ENCODE results near the gene CNP.

Gene CNP

DNA sequence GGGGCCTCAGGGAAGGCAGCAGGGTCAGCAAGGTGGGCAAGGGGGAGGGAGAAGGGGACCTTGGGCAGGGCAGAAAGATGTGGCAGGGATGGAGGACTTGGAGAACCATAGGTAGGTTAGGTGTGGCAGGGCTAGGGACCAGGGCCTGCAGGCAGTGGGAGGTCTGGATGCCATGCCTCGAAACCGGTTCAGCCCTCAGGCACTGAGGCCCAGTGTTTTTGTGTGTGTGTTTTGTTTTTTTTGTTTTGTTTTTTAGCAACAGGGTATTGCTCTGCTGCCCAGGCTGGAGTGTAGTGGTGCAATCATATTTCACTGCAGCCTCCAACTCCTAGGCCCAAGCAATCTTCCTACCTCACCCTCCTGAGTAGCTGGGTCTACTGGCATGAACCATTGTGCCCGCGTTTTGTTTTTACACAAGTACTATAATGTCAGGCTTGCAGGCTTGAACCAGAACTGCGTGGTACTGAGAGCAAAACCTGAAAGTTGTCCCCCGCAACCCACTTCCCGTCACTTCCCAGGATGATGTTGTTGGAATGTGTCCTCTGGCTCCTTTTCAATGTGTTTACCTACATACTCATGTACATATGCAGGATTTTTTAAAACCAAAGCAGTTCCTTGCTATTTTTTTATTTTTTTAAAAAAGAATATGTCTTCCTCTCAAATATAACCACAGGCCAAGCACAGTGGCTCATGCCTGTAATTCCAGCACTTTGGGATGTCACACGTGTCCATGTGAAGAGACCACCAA, 23.8 kb upstream of the CNP start:
- no peak for DNase-seq

- no peak for DNase-seq
Observed at GRCh38 chr17:41943492-41943891, 23.1 kb upstream of the CNP start.

DNA sequence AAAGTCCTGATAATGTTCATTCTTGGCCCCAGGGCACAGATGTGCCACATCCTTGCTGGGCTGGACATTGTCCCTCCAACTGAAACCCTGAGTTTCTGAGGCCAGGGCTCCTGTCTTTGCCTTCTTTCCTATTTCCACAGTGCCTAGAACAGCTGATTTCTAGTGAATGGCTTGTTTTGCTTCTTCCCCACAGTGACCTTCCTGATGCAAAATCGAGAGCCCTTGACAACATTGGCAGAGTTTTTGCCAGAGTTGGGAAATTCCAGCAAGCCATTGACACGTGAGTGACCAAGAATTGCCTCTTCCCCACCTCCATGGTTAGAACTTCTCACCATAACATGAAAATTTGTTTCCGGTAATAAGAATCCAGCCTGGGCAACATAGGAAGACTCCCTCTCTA, 21.7 kb upstream of the CNP start:
- no peak for DNase-seq

- DNase-seq, result no peak
Observed at GRCh38 chr17:41948762-41949460, 17.7 kb upstream of the CNP start.

GRCh38 chr17:41956522-41956921, 10.1 kb upstream of the CNP start:
- no peak for DNase-seq

DNA sequence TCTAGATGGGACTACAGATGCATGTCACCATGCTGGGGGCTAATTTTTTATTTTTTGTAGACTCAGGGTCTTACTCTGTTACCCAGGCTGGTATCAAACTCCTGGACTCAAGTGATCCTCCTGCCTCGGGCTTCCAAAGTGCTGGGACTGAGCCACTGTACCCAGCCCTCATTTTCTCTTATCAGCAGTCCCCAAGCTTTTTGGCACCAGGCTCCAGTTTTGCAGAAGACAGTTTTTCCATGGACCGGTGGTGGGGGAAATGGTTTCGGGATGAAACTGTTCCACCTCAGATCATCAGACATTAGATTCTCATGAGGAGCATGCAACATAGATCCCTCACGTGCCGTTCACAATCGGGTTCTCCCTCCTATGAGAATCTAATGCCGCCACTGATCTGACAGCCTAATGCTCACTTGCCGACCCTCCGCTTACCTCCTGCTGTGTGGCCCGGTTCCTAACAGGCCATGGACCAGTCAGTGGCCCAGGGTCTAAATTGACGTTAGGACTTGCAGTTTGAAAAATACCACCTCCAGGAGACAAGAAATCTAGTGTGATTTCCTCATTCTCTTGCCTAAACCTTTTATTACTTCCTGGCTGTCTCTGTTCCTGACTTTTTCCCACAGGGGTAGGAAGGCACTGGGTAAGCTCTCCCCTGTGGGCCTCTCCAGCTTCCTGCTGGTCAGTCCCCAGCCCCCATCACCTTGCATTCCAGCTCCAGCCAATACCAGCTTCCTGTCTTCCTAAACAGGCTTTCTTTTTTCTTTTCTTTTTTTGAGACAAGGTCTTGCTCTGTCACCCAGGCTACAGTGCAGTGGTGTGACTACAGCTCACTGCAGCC, 9.3 kb upstream of the CNP start:
- DNase-seq, result no peak

DNA sequence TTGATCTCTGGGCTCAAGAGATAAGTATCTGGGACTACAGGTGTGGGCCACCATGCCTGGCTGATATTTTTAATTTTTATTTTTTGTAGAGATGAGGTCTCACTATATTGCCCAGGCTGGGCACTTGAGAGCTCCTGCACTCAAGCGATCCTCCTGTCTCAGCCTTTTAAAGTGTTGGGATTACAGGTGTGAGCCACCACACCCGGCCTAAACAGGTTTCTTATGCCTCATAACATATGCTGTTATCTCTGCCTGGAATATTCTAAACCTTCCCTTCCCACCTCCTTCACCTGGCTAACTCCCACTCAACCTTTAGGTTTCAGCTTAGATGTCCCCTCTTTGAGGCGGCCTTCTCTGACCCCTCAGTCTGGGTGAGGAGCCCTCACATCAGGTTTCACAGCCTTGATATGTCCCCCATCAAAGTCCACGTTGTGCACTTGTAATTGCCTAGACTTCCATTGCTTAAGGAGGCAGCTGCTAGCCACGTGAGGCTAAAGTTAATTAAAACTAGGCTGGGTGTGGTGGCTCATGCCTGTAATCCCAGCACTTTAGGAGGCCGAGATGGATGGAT, 8.6 kb upstream of the CNP start:
- DNase-seq, result no peak

DNA sequence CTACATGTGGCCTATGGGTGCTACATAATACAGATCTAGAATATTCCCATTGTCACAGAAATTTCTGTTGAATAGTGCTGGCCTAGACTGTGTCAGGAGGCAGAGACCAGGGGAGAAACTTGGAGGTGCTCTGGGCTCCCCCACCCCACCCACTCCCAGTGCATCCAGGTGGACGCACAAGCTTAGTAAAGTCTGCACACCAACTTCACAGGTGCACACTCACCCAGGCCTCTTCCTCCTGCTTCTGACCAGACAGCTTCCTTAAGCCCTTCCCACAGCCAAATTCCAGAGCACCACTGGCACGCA, 7.6 kb upstream of the CNP start:
- no peak for DNase-seq

DNA sequence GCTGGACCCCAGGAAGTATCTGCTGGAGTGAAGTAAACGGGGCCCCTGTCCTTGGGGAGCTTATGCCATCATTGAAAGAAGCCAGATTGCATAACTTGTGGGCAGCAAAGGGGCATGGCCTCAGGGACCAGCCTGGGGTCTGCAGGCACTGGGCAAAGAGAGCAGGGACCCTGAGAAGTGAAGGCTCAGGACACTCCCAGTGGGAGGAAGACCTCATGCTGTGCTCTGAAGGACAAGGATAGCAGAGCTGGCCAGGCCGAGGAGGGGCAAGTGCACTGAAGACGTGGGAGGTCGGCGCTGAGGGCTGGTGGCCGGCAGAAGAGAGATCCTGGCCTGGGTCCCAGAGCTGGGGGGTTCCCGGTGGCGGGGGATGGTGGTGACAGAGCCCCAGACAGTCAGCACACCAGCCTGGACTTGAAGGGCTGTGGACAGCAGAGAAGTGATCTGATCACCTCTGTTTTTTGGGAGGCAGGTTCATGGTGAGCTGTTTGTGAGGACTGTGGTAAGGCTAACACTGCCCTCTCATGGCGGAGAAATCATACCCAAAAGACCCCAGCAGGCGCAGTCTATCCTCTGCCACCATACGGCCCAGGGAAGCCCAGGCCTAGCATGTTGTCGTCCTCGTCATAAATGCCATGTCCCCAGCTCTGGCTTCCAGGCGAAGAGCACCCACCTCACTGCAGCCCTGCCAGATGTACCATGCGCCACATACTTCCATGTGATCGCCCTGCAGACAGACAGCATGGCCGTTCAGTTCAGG, 7.1 kb upstream of the CNP start:
- peak; percentile 69 for DNase-seq

- DNase-seq, result no peak
Observed at GRCh38 chr17:41962111-41962510, 4.5 kb upstream of the CNP start.

- DNase-seq, result peak; percentile 78
Observed at GRCh38 chr17:41962768-41963434, 3.7 kb upstream of the CNP start.

- peak; percentile 44 for DNase-seq
Observed at GRCh38 chr17:41965694-41966462, 717 bp upstream of the CNP start.

GRCh38 chr17:41967141-41967920, 736 bp downstream of the CNP start:
- peak; percentile 49 for DNase-seq

- DNase-seq, result no peak
Observed at GRCh38 chr17:41967921-41968578, 1.5 kb downstream of the CNP start.

- DNase-seq, result no peak
Observed at GRCh38 chr17:41968676-41969075, 2.1 kb downstream of the CNP start.

DNA sequence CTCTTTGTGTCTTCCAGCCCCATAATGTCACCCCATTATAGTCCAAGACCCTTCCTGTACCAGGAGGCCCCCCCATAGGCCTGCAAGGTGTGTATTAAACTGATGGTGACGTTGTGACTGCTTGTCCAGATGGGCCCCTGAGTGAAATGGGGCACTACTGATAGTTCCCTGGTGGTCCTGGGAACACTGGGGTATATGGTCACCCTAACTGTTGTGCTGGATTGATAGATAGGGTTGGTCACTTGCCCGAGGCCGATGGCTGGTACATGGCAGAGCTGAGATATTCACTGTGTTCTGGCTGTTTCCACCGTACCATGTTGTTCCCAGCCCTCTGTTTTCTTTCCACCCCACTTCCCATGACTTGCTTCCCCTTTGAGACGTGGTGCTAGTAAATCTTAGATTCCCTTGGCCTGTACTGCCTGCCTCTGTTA, 4.3 kb downstream of the CNP start:
- no peak for DNase-seq

GRCh38 chr17:41971721-41972523, 5.3 kb downstream of the CNP start:
- DNase-seq, result no peak

DNA sequence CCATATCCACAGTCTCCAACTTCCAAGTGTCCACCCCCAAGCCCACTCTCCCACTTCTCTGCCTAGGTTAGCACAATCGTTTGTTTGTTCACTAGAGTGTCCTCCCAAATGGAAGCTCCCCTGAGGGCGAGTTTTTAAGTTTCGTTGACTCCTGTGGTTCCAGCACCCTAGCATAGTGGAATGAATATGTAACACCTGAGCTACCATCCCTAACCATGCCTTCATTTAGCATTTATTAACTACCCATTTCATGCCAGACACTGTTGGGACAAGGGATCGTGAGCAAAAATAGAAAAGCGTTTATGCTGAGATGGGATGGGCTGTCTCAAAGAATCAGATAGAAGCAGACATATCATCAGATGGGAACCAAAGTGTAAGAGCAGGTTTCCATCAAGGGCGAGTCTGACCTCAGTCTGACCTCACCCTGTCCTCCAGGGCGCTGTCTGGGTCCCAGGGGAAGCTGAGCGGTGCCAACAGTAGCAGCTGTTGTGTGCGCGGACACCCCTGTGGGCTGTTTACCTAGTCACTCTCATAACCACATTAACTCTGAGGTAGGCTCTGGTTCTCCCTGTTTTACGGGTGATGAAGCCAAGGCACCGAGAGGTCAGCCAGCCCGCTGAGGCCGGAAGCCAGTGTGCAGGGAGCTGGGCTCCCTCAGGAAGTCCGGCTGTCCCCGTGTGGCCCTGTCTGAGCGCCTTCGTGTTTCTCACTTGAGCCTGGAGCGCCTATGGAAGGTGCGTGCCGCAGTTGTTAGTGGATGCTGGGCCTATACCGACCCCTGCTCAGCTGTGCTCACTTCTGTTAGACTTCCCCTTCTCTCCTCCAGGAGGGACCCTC, 6.2 kb downstream of the CNP start:
- DNase-seq, result no peak
